COLO829 (cell line): ENCODE measurements around the gene TMEM141.
A peak's percentile ranks its signal among the peaks of the same experiment; 100 is the strongest.
"Not testable (repeated sequence)": the region's sequence is repeated elsewhere in the genome, so short reads cannot be mapped to it uniquely, and the experiment has no call there.

ENCODE experiments used
- DNase-seq: peaks from one replicate; pipeline ENCODE4 v3.0.0; 2012; ENCODE audit warnings: low spot score

Gene TMEM141

GRCh38 chr9:136794281-136794999 is 3.3 kb downstream of the TMEM141 start:
- DNase-seq = no peak

GRCh38 chr9:136795000-136795348 is 3.8 kb downstream of the TMEM141 start:
- no peak for DNase-seq

- DNase-seq = no peak
Observed at GRCh38 chr9:136796238-136796774, 5.2 kb downstream of the TMEM141 start, which contains the start of gene CCDC183. Gene CCDC183 (plus strand): TSS chr9:136796338. CDS start chr9:136796398, 60 bp downstream.

- not testable (repeated sequence) for DNase-seq
Observed at GRCh38 chr9:136796775-136797347, 5.7 kb downstream of the TMEM141 start.

DNA sequence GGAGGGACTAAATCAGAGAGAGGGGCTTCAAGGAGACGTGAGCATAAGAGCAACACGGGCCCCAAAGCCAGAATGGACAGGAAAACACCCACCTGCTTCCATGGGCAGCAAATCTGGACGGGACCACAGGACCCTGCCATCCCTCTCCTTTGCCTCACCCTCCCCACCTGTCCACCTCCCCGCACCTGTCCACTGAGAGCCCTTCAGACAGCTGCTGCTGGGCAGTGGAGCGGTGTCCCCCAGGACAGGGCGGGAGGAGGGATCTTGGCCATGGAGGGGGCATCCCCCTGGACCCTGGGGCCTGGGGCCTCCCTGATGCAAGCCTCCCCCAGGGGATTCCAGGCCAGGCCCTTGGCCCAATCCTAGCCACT is 7.5 kb downstream of the TMEM141 start:
- DNase-seq = no peak

DNA sequence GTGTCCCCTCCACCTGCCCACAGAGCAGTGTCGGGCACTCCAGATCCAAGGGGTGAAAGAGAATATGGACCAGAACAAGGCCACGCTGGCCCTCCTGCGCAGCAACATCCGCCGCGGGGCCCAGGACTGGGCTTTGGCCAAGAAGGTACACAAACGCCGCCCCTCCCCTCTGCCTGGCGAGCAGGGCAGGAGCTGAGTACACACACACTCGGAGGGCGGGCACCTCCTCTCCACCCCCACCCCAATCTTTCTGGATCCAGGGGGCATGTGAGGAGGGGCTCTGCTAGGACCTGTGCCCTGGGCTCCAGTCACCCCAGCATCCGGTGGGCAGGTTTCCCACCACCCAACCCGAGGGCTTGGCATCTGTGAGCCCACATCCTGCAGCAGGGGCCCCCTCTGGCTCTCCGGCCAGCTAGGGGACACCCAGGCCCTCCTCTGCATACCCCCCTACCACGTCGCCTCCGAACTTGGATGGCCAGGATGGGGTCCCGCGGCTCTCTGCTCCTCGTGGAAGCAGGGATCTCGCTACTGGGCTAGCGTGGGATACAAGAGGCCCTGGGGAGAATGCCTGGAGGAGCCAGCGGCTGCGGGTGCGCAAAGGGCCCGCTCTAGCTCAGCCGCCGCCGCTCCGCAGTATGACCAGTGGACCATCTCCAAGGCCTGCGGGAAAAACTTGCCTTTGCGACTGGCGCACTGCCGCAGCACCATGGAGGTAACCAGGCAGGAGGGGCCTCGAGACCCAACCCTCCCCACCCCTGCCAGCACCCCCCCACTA is 8.1 kb downstream of the TMEM141 start:
- no peak for DNase-seq

- peak; percentile 71 for DNase-seq
Observed at GRCh38 chr9:136799854-136800657, 8.9 kb downstream of the TMEM141 start.

DNA sequence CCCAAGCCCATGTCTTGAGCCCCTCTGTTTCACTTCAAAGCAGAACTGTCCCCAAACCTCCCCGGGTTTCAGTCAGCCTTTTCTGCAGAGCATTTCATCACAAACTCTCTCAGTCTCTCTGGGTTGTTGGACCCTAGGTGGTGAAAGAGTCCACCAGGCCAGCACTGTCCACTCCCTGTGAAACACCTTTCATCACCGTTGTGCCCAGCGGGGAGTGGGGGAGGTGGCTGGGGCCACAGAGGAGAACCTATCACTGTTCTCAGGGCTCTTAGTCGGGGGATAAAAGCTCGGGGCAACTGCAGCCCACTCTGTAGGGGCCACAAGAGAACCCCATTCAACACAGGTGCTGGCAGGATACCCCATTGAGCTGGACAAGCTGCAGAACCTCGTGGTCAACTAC is 11.2 kb downstream of the TMEM141 start:
- no peak for DNase-seq

DNA sequence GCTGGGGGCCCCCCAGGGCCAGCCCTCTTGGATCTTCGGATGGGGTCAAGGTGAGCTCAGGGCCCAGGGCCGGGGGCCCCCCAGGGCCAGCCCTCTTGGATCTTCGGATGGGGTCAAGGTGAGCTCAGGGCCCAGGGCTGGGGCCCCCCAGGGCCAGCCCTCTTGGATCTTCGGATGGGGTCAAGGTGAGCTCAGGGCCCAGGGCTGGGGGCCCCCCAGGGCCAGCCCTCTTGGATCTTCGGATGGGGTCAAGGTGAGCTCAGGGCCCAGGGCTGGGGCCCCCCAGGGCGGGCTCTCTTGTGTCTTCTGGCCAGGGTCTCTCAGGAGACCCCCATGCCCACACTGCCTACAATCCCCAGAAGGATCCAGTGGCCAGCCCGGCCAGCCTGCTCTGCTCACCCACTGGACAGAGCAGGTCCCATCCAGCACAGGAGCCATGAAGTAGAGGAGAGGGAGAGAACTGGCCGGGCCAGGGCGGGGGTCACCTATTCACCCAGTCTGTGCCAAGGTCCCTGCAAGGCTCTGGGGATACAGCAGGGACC is 11.9 kb downstream of the TMEM141 start:
- not testable (repeated sequence) for DNase-seq

- DNase-seq = no peak
Observed at GRCh38 chr9:136803551-136804508, 12.7 kb downstream of the TMEM141 start.

DNA sequence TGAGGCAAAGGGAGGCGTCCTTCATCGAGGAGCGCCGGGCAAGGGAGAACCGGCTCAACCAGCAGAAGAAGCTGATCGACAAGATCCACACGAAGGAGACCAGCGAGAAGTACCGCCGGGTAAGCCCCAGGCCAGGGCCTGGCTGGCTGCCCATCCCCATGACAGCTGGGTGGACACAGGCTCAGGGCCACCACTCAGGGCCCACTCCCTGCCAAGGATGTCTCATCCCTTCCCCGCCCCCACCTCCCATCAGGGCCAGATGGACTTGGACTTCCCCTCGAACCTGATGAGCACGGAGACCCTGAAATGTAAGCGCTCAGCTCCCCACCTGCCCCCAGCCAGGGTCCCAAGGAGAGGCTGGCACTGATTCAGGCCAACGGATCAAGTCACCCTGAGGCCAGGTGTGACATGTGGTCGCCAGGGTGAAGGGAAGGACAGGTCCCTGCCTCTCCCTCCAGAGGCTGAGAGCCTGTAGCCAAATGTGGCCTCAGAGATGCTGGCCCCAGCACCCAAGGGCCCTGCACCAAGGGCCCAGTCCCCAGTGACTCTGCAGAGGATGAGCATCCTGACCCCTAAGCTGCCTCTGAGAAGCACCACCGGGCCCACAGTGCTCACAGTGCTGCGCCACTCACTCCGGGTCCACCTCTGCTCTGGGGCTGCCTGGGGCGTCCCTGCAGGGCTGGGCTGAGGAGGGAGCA is 13.5 kb downstream of the TMEM141 start:
- no peak for DNase-seq

DNA sequence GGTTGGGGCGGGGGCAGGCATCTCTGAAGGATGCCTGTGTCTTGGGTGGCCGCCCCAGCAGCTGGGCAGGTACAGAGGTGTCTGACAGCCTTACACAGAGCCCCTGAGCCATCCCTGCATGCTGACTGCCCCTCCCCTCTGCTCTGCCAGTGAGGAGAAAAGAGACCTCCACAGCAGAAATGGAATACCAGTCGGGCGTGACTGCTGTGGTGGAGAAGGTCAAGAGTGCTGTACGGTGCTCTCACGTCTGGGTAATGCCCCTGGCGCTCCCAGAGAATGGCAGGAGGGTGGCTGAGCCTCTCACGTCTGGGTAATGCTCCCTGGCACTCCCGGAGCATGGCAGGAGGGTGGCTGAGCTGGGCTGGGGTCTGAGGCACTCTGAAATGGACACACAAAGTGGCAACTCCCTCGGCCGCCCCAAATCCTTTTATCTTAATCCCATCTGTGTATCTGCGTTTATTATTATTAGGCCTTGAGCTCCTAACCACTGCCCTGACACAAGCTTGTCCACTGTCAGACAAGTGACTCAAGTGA is 14.1 kb downstream of the TMEM141 start:
- no peak for DNase-seq

- DNase-seq = no peak
Observed at GRCh38 chr9:136806067-136806466, 14.9 kb downstream of the TMEM141 start.

DNA sequence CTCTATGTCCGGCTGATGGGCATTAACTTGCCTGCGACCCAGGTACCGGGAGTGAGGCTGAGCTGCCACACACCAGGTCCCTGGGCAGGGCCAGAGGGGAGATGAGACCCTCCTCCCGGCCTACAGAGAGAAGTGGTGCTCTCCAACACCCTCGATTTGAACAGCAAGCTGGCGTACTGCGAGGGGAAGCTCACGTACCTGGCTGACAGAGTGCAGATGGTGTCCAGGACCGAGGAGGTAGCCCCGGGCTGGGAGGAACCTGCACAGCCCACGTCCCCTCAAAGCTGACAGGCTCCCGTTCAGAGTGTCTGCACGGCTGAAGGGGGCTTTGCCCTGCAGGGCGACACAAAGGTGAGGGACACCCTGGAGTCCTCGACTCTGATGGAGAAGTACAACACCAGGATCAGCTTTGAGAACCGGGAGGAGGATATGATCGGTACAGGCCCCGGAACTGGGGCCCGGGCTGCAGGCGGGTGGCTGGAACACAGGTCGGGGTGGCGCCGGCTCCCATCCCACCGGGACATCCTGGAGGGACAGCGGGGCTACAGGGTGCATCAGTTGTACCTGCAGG is 15.6 kb downstream of the TMEM141 start:
- no peak for DNase-seq

- peak; percentile 92 for DNase-seq
Observed at GRCh38 chr9:136807281-136808074, 16.3 kb downstream of the TMEM141 start, which contains the start of gene RABL6. Gene RABL6 (plus strand): TSS chr9:136807948. CDS start chr9:136808197, 249 bp downstream.

DNA sequence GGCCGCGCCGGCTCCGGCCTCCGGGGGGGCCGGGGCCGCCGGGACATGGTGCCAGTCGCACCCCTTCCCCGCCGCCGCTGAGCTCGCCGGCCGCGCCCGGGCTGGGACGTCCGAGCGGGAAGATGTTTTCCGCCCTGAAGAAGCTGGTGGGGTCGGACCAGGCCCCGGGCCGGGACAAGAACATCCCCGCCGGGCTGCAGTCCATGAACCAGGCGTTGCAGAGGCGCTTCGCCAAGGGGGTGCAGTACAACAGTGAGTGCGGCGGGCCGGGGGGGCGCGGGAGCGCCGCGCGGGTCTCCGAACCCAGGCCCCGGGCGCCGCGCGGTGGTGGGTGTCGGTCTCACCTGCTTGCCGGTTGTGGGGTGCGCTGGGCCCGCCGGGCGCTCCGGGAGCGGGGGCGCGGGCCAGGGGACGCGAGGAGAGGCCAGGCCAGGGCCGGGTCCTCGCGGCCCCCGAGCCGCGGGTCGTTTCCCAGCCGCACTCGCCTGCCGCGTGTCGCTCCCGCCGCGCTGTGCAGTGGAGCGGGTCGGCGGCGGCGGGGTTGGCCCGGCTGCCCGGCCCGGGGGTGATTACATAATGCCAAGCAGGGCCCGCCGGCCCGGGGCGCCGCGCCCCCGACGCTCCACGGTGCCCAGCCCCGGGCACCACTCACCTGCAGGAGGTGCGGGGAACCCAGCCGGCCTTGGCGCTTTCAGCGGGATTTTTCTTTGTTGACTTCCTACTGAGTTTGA is 17.1 kb downstream of the TMEM141 start:
- DNase-seq = no peak

DNA sequence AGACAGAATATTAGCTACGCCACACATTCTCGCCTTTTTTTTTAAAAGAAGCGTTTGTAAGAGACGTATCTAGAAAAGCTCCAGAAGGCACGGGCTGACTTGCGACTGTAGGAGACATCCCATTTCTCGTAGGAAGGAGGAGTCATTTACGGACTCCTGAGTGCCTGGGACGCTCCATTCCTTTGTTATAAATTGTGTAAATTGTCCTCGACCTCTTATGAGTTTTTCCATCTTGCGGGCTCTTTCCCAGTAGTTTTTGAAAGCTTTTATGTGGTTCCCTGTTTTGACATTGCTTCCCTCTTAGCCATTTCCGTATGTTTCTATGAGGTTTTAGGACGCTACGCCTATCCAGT is 17.6 kb downstream of the TMEM141 start:
- DNase-seq = peak; percentile 32
